Neuronal stem cell (in vitro differentiated cells): Measurements from ENCODE around the gene ENG.

ENCODE experiments used
- DNase-seq: peaks from one replicate; pipeline ENCODE4 v3.0.0-alpha.2; 2013; ENCODE audit warnings: low spot score
- H2AFZ ChIP-seq: one replicate; pipeline ENCODE4 v1.6.1; 2013; ENCODE audit warnings: mild to moderate bottlenecking, low read length, inconsistent platforms
- H2AK5ac ChIP-seq: 2 replicates; pipeline ENCODE4 v1.6.1; 2013; ENCODE audit warnings: low read depth, mild to moderate bottlenecking, inconsistent platforms, low read length, moderate library complexity, mixed read lengths
- H2BK120ac ChIP-seq: 2 replicates; pipeline ENCODE4 v1.6.1; 2013; ENCODE audit warnings: low read depth, mild to moderate bottlenecking, inconsistent platforms, low read length, moderate library complexity, mixed read lengths
- H2BK12ac ChIP-seq: one replicate; pipeline ENCODE4 v1.6.1; 2013; ENCODE audit warnings: low read length, inconsistent platforms
- H2BK15ac ChIP-seq: 2 replicates; pipeline ENCODE4 v1.6.1; 2013; ENCODE audit warnings: mild to moderate bottlenecking, low read length, inconsistent platforms, mixed read lengths
- H2BK5ac ChIP-seq: one replicate; pipeline ENCODE4 v1.6.1; 2013; ENCODE audit warnings: inconsistent platforms, mild to moderate bottlenecking, low read length, moderate library complexity
- H3K14ac ChIP-seq: one replicate; pipeline ENCODE4 v1.6.1; 2013; ENCODE audit warnings: low read length, inconsistent platforms
- H3K18ac ChIP-seq: 2 replicates; pipeline ENCODE4 v1.6.1; 2013; ENCODE audit warnings: low read length, inconsistent platforms
- H3K23ac ChIP-seq: 2 replicates; pipeline ENCODE4 v1.6.1; 2013; ENCODE audit warnings: low read depth, mild to moderate bottlenecking, mixed read lengths, low read length, inconsistent platforms; ENCODE audit not compliant: poor library complexity
- H3K27ac ChIP-seq: replicated peaks from 3 replicates; pipeline ENCODE4 v1.5.1; 2013; ENCODE audit warnings: low read length, inconsistent platforms
- H3K27me3 ChIP-seq, 3 experiments: 2 replicates each; pipeline ENCODE4 v1.6.1; 2013; ENCODE audit warnings: low read length in 3 of 3, mild to moderate bottlenecking in 2 of 3, inconsistent platforms in 1 of 3, low read depth in 1 of 3, mixed read lengths in 1 of 3, moderate library complexity in 1 of 3; ENCODE audit not compliant: control insufficient read depth in 3 of 3, insufficient read depth in 3 of 3
- H3K36me3 ChIP-seq, 2 donors: replicated peaks in 1 of 2; 2 replicates each; pipeline ENCODE4 v1.6.1; 2013; ENCODE audit warnings: low read length in 2 of 2; ENCODE audit not compliant: control insufficient read depth in 2 of 2, insufficient read depth in 2 of 2
- H3K4ac ChIP-seq: 2 replicates; pipeline ENCODE4 v1.6.1; 2013; ENCODE audit warnings: inconsistent platforms, mild to moderate bottlenecking, low read length, moderate library complexity
- H3K4me1 ChIP-seq, 2 donors: 1 replicate in 1 of 2; 2 replicates in 1 of 2; pipeline ENCODE4 v1.6.1; 2013; ENCODE audit warnings: low read length in 2 of 2, low read depth in 1 of 2; ENCODE audit not compliant: control insufficient read depth in 2 of 2, insufficient read depth in 1 of 2
- H3K4me2 ChIP-seq: one replicate; pipeline ENCODE4 v1.6.1; 2013; ENCODE audit warnings: mild to moderate bottlenecking, low read length, inconsistent platforms; ENCODE audit not compliant: insufficient read depth, poor library complexity, severe bottlenecking
- H3K4me3 ChIP-seq, 2 donors: 2 replicates each; pipeline ENCODE4 v1.5.1; 2013; ENCODE audit warnings: low read length in 2 of 2, mild to moderate bottlenecking in 2 of 2, inconsistent platforms in 1 of 2, moderate library complexity in 1 of 2
- H3K79me1 ChIP-seq: one replicate; pipeline ENCODE4 v1.6.1; 2013; ENCODE audit warnings: low read depth, mild to moderate bottlenecking, inconsistent platforms, low read length, moderate library complexity
- H3K9ac ChIP-seq: one replicate; pipeline ENCODE4 v1.6.1; 2013; ENCODE audit warnings: mild to moderate bottlenecking, low read depth, low read length, inconsistent platforms; ENCODE audit not compliant: poor library complexity
- H3K9me3 ChIP-seq, 2 donors: replicated peaks in 1 of 2; 2 replicates each; pipeline versions ENCODE3 to v1.6.1; 2013; ENCODE audit warnings: low read length in 2 of 2, mild to moderate bottlenecking in 2 of 2, inconsistent platforms in 1 of 2, low read depth in 1 of 2, mixed read lengths in 1 of 2, moderate library complexity in 1 of 2; ENCODE audit not compliant: control insufficient read depth in 2 of 2, insufficient read depth in 1 of 2
- H4K8ac ChIP-seq: one replicate; pipeline ENCODE4 v1.6.1; 2013; ENCODE audit warnings: low read depth, mild to moderate bottlenecking, inconsistent platforms, low read length, moderate library complexity
- H4K91ac ChIP-seq: one replicate; pipeline ENCODE4 v1.6.1; 2013; ENCODE audit warnings: low read length, low read depth, mild to moderate bottlenecking, inconsistent platforms; ENCODE audit not compliant: poor library complexity
- WGBS, 2 donors: extraction: QIAGEN DNeasy Blood & Tissue Kit; methylation state at CpG; one replicate each; pipeline ENCODE4 v1.1.7; 2013; ENCODE audit warnings: missing lambda C conversion rate in 2 of 2, mixed read lengths in 1 of 2; ENCODE audit not compliant: insufficient read length in 2 of 2, insufficient replicate concordance in 1 of 2; ENCODE audit errors: extremely low coverage in 2 of 2; 5-methylcytosine and 5-hydroxymethylcytosine counted together

Gene ENG

DNA sequence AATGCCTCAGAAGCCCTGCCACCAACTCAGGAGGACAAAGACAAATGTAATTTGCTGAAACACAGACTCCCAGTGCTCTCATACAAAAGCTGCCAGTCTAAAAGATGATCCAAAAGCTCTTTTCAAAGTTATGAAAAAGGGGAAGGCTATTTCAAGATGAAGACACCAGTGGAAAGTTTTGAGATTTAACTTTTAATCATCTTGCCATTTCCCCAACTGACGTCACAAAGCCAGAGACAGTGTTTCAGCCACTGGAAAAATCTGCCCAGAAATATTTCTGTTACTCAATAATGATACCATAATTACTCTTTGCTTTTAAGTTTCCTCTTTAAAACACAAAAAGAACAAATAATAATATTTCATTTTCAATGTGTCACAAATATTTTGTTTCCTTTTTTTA lies 20.9 kb downstream of the ENG start:
- Histone ChIP-seq H4K8ac (no peak overlapping the region), H3K9ac (no peak overlapping the region), H2BK15ac (no peak overlapping the region), H3K23ac (no peak overlapping the region), H3K27me3 (no peaks in the 10 kb centered on the region), H3K79me1 (no peaks in the 10 kb centered on the region), H3K14ac (no peak overlapping the region), H2BK12ac (no peak overlapping the region), H2AK5ac (no peak overlapping the region), H3K4ac (no peak overlapping the region), H2BK120ac (no peak overlapping the region), H3K9me3 (peaks cover 5% of the 10 kb centered on the region in 2 donors), H2AFZ (no peak overlapping the region), H2BK5ac (no peak overlapping the region), H3K4me3 (no peak overlapping the region), H4K91ac (no peak overlapping the region), H3K4me1 (peaks cover 16 to 22% of the 10 kb centered on the region in 2 donors), H3K27ac (no peak overlapping the region), H3K18ac (no peak overlapping the region), H3K4me2 (no peak overlapping the region), H3K36me3 (no peaks in the 10 kb centered on the region)
- DNase-seq: no peak
- no CpG with 5 or more reads among the region's 1 CpG for WGBS, 2 donors

DNA sequence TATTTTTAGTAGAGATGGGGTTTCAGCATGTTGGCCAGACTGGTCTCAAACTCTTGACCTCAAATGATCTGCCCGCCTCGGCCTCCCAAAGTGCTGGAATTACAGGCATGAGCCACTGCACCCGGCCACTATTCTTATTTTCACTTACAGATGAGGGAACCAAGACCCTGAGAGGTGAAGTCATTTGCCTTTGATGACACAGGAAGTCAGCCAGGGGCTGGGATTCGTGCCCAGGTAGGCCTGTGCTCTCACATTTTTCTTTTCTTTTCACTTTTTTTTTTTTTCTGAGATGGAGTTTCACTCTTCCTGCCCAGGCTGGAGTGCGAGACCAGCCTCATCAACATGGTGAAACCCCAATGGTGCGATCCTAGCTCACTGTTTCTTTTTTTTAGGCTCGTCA lies 22.2 kb downstream of the ENG start:
- Histone ChIP-seq H3K23ac (no peak overlapping the region), H3K4me3 (no peak overlapping the region), H2AFZ (no peak overlapping the region), H3K9me3 (peaks cover 5% of the 10 kb centered on the region in 2 donors), H2BK15ac (no peak overlapping the region), H2BK5ac (no peak overlapping the region), H3K27ac (no peak overlapping the region), H3K18ac (no peak overlapping the region), H3K4me1 (peaks cover 16 to 19% of the 10 kb centered on the region in 2 donors), H4K8ac (no peak overlapping the region), H2BK120ac (no peak overlapping the region), H3K9ac (no peak overlapping the region), H3K79me1 (no peaks in the 10 kb centered on the region), H3K27me3 (peaks cover 0 to 1% (median 0%) of the 10 kb centered on the region in 3 experiments), H2AK5ac (no peak overlapping the region), H3K36me3 (no peaks in the 10 kb centered on the region), H3K14ac (no peak overlapping the region), H3K4me2 (no peak overlapping the region), H4K91ac (no peak overlapping the region), H3K4ac (no peak overlapping the region), H2BK12ac (no peak overlapping the region)
- no CpG with 5 or more reads among the region's 7 CpGs for WGBS, 2 donors
- DNase-seq: no peak

DNA sequence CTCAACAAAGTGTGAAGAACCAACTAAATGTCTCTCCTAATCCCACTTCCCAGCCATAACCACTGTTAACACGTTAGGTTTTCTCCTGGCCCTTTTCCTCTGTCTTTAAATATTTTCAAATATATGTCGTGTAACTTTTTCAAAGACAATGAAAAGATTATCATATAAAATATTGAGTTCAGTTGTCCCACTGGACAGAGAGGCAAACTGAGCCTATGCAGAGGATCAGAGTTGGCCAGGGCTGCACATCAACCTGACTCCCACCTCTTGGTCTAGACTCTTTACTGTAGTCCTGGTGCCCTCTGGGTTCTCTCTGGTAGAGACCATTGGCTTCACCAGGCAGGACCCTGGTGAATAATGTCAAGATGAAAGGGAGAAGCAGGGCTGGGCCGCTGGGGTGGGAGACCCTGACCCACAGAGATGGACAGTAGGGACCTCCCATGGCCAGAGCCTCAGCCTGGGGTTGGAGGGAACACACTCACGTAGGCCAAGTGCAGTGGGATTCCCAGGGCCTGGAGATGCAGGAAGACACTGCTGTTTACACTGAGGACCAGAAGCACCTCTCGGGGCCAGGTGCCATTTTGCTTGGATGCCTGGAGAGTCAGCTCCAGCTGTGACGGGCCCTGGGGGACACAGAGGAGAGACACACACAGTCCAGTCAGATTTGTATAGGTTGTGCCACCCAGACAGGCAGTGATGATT lies 25.1 kb downstream of the ENG start:
- no peak overlapping the region for H3K4ac ChIP-seq
- no peak overlapping the region for H2AFZ ChIP-seq
- H3K79me1 ChIP-seq: no peaks in the 10 kb centered on the region
- H3K27me3 ChIP-seq: peaks cover 0 to 18% (median 0%) of the 10 kb centered on the region in 3 experiments
- H3K4me2 ChIP-seq: no peak overlapping the region
- H3K18ac ChIP-seq: no peak overlapping the region
- peaks cover 5% of the 10 kb centered on the region in 2 donors for H3K9me3 ChIP-seq
- no CpG with 5 or more reads among the region's 6 CpGs for WGBS, 2 donors
- H3K4me3 ChIP-seq: no peak overlapping the region
- H3K27ac ChIP-seq: no peak overlapping the region
- H2BK5ac ChIP-seq: no peak overlapping the region
- H4K8ac ChIP-seq: no peak overlapping the region
- no peak overlapping the region for H3K14ac ChIP-seq
- H4K91ac ChIP-seq: no peak overlapping the region
- peak overlapping the region; percentile 44 for H3K23ac ChIP-seq
- H3K9ac ChIP-seq: peak overlapping the region; percentile 54
- no peak for DNase-seq
- no peak overlapping the region for H2BK12ac ChIP-seq
- no peak overlapping the region for H2BK120ac ChIP-seq
- H2AK5ac ChIP-seq: peak overlapping the region; percentile 87
- H3K36me3 ChIP-seq: no peaks in the 10 kb centered on the region
- H3K4me1 ChIP-seq: peaks cover 8 to 11% of the 10 kb centered on the region in 2 donors
- H2BK15ac ChIP-seq: peak overlapping the region; percentile 25

DNA sequence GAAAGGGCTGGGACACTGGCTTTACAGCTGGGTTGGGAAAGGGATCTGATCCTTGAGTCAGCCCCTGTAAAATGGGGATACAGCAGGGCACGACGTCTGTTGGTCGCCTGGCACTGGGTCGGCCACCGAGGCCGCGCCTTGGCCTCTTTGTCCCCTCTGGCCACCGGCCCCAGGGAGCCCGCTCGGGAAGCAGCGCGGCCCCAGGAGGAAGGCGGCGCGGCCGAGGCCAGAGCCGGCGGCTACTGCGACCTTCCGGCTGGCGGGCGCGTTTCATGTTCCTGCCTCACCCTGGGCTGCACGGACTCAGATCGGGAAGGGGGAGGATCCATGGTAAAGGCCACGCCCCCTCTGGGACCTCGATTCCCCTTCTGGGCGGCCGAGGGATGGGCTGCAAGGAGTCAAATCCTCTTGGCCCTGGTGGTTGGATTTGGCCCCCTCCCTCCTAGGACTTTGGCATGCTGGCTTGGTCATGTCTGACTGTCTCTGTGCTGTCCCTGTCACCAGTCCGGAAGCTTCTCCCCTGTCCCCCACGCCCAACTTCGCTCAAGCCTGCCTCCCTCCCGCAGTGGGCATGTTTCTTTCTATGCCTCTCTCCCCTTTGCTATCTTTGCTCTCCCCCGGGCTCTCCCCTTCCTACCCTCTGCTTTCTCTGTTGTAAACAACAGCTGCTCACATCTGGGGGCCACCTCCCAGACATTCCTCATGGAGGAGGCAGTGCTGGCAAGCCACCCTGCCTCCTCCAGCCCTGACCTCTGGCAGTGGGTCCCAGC lies 26.0 kb downstream of the ENG start:
- Histone ChIP-seq H3K9me3 (peaks cover 5% of the 10 kb centered on the region in 2 donors), H3K79me1 (no peaks in the 10 kb centered on the region), H3K14ac (no peak overlapping the region), H3K27me3 (peaks cover 0 to 18% (median 0%) of the 10 kb centered on the region in 3 experiments), H2AFZ (peak overlapping the region; percentile 94), H3K27ac (no peak overlapping the region), H3K4me3 (peak overlapping the region; percentile 7 to 38), H3K18ac (peak overlapping the region; percentile 92), H4K8ac (no peak overlapping the region), H2BK120ac (no peak overlapping the region), H2BK15ac (peak overlapping the region; percentile 7), H3K9ac (no peak overlapping the region), H3K23ac (peak overlapping the region; percentile 15), H3K4me1 (peaks cover 8 to 11% of the 10 kb centered on the region in 2 donors), H2AK5ac (no peak overlapping the region), H2BK5ac (no peak overlapping the region), H2BK12ac (no peak overlapping the region), H3K4me2 (peak overlapping the region; percentile 65), H4K91ac (no peak overlapping the region), H3K4ac (no peak overlapping the region), H3K36me3 (no peaks in the 10 kb centered on the region)
- peak; percentile 78 for DNase-seq
- no CpG with 5 or more reads among the region's 34 CpGs for WGBS, 2 donors
